ENCODE measurements around the gene MIGA1. TPM values are rescaled to one million over a fixed set of nuclear protein-coding genes. Genes with fewer than 3 reads are reported as not detected.

MIGA1 gene
- total RNA-seq, 1 donor from 2014 or later = 16.5 TPM

DNA sequence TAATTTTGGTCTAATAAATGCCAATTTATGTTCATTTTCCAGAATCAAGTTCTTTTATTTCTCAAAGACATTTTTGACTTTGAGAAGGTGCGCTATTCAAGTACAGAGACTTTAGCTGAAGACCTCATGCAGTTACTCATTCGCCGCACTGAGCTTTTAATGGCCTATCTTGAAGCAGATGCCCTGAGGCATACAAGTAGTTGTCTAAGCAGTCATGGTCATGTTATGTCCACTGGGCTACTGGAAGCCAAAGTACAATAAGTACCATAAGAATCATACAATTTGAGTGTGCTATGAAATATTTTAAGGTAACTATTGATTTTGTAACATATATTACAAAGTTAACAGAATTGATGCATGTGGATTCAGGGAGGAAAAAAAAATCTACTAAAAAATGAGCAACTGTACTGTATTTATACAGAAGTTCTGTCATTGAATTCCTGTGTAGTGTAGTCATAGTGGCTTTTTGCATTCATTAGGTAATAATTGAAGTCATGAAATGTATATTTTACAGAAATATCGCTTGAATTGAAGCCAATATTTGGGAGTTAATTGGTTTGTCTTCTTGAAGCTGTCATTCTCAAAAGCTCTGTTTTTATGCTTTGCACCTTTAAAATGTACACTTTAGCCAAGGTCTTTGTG lies 95.5 kb downstream of the MIGA1 start:
- no peaks in the 10 kb centered on the region for H3K9me3 ChIP-seq
- intact Hi-C loops (cut with DNase I) = no loop called here
- H3K27me3 ChIP-seq (ENCODE audit: low read depth) = no peaks in the 10 kb centered on the region
- H3K27ac ChIP-seq = no peak overlapping the region
- H3K36me3 ChIP-seq = peaks cover 9% of the 10 kb centered on the region
- TF ChIP-seq, protein P1, sequence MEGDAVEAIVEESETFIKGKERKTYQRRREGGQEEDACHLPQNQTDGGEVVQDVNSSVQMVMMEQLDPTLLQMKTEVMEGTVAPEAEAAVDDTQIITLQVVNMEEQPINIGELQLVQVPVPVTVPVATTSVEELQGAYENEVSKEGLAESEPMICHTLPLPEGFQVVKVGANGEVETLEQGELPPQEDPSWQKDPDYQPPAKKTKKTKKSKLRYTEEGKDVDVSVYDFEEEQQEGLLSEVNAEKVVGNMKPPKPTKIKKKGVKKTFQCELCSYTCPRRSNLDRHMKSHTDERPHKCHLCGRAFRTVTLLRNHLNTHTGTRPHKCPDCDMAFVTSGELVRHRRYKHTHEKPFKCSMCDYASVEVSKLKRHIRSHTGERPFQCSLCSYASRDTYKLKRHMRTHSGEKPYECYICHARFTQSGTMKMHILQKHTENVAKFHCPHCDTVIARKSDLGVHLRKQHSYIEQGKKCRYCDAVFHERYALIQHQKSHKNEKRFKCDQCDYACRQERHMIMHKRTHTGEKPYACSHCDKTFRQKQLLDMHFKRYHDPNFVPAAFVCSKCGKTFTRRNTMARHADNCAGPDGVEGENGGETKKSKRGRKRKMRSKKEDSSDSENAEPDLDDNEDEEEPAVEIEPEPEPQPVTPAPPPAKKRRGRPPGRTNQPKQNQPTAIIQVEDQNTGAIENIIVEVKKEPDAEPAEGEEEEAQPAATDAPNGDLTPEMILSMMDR (IDR thresholded peaks at IDR 0.05) = no peak
- ATAC-seq = no peak
- H3K4me3 ChIP-seq = no peak overlapping the region
- no peaks in the 10 kb centered on the region for H3K4me1 ChIP-seq
- no peak for DNase-seq

DNA sequence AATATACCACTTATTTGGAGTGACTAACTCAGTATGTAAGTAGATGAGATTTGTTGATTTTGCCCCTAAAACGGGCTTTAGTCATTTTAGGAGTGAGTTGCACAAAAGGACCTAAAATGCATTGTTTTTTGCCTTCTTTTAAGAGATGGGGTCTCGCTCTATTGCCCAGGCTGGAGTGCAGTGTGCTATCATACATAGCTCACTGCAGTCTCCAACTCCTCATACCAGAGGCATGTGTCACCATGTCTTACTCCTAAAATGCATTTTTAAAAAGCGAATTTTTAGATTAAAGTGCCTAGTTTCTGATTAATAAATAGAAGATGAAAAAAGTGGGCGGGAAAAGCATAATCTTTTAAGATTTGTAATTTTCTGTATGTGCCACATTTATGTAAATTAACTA lies 97.4 kb downstream of the MIGA1 start:
- Histone ChIP-seq H3K36me3 (peaks cover 9% of the 10 kb centered on the region), H3K4me1 (no peaks in the 10 kb centered on the region), H3K4me3 (no peak overlapping the region), H3K27ac (no peak overlapping the region), H3K9me3 (no peaks in the 10 kb centered on the region), H3K27me3 (ENCODE audit: low read depth) (no peaks in the 10 kb centered on the region)
- TF ChIP-seq, protein P1 (IDR thresholded peaks at IDR 0.05) = no peak
- DNase-seq (no peak), ATAC-seq (no peak)
- intact Hi-C loops (cut with DNase I) = no loop called here

DNA sequence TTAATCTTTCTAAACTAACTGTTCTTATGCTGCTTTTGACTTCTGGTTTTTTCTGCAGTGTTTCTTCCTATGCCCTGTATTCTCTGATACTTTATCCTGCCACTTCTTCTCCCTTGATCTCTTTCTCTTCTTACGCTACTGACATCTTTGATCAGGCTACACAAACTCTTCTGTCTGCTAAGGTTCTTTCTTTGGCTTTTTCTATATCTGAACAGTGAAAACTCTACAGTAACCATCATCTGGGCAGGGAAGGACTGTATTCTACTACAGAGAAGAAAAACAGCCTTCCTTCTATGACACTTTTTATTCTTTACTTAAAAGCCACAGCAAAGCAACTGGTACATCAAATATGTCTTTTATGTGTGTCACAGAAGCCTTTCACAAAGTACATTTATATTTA lies 101.6 kb downstream of the MIGA1 start:
- Histone ChIP-seq H3K36me3 (no peaks in the 10 kb centered on the region), H3K27me3 (ENCODE audit: low read depth) (no peaks in the 10 kb centered on the region), H3K27ac (no peak overlapping the region), H3K9me3 (no peaks in the 10 kb centered on the region), H3K4me1 (no peaks in the 10 kb centered on the region), H3K4me3 (no peak overlapping the region)
- TF ChIP-seq, protein P1 (IDR thresholded peaks at IDR 0.05) = no peak
- DNase-seq (no peak), ATAC-seq (no peak)
- intact Hi-C loops (cut with DNase I) = no loop called here

DNA sequence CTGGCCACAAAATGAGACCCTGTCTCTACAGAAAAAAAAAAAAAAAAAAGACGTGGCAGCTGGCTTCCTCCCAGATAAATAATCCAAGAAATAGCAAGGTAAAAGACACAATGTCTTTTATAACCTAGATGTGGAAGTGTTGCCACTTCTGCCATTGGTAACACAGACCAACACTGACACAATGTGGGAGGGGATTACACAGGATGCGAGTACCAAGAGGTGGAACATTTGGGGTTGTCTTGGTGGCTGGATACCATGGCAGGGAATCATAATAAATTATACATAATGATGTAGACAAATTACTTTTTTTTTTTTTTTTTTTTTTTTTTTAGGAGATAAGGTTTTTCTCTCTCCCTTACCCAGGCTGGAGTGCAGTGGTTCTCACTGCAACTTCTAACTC lies 103.0 kb downstream of the MIGA1 start:
- Histone ChIP-seq H3K4me1 (no peaks in the 10 kb centered on the region), H3K4me3 (no peak overlapping the region), H3K9me3 (no peaks in the 10 kb centered on the region), H3K27ac (no peak overlapping the region), H3K27me3 (ENCODE audit: low read depth) (no peaks in the 10 kb centered on the region), H3K36me3 (no peaks in the 10 kb centered on the region)
- DNase-seq = no peak
- ATAC-seq = no peak
- intact Hi-C loops (cut with DNase I) = no loop called here
- TF ChIP-seq, protein P1 (IDR thresholded peaks at IDR 0.05) = no peak

DNA sequence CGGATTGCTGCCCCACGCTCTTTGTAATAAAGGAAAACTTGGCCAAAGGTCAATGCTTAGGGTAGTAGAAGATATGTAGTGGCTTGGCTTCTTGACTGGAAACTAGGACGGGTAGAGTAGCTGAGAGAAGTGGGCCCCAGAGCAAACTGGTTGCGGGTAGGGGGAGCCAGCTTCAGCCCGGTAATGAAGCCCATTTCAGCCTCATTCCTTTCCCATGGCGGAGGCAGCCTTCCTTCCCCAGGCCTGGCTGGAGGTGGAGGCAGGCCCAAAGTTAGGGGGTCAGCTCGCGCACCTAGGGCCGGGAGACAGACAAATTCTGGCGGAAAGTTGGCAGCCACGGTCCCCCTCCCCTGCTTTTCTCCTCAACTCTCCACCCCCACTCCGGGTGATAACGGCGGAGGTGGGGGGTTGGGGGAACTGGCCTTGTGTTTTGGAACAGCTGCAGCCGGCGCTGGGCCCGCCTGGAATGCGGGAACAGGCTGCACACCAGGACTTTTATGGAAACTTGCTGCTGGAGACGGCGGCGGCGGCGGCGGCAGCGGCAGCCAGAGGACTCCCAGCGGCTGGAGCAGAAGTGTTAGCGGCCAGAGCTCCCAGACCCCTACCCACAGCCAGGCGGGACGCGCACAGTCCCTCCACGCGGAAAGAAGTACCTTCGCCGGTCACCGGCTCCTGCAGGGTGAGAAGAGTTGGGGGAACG lies 108.8 kb downstream of the MIGA1 start, which contains the start of gene NEXN:
Gene NEXN, plus strand, starts transcription at position 544 of the 700 bp plus-strand sequence. CDS start 27,483 bp downstream, outside the sequence.
- Histone ChIP-seq H3K27me3 (ENCODE audit: low read depth) (no peaks in the 10 kb centered on the region), H3K27ac (peak within 1 kb of the TSS; percentile 90), H3K4me1 (peaks cover 4% of the 10 kb centered on the region), H3K36me3 (no peaks in the 10 kb centered on the region), H3K4me3 (peak within 1 kb of the TSS; percentile 82), H3K9me3 (no peaks in the 10 kb centered on the region)
- peak; percentile 85 to 87 for ATAC-seq
- intact Hi-C loops (cut with DNase I) = no loop called here
- peak; percentile 68 for DNase-seq
- TF ChIP-seq, protein P1 (IDR thresholded peaks at IDR 0.05) = no peak

All from lower lobe of right lung (tissue), 2 donors.